Measurements from ENCODE around the gene MLLT3.
A peak's percentile ranks its signal among the peaks of the same experiment; 100 is the strongest.

MLLT3 gene

GRCh38 chr9:20649381-20649780 lies 27.1 kb upstream of the MLLT3 start:
- Histone ChIP-seq H3K9me3 (ENCODE audit: control insufficient read depth, insufficient read depth, low read length) (no peaks in the 10 kb centered on the region), H3K36me3 (ENCODE audit: control insufficient read depth, insufficient read depth, low read length) (no peaks in the 10 kb centered on the region), H3K9ac (ENCODE audit: low read depth, low read length) (no peak overlapping the region), H3K27me3 (ENCODE audit: control insufficient read depth, insufficient read depth, low read length) (no peaks in the 10 kb centered on the region), H3K4me3 (ENCODE audit: low read depth, low read length) (no peak overlapping the region), H3K4me1 (ENCODE audit: control insufficient read depth, insufficient read depth, low read length) (no peaks in the 10 kb centered on the region)

GRCh38 chr9:20646656-20647055 lies 24.4 kb upstream of the MLLT3 start:
- H3K4me1 ChIP-seq (ENCODE audit: control insufficient read depth, insufficient read depth, low read length) = no peaks in the 10 kb centered on the region
- no peaks in the 10 kb centered on the region for H3K9me3 ChIP-seq (ENCODE audit: control insufficient read depth, insufficient read depth, low read length)
- H3K4me3 ChIP-seq (ENCODE audit: low read depth, low read length) = no peak overlapping the region
- no peaks in the 10 kb centered on the region for H3K27me3 ChIP-seq (ENCODE audit: control insufficient read depth, insufficient read depth, low read length)
- H3K36me3 ChIP-seq (ENCODE audit: control insufficient read depth, insufficient read depth, low read length) = no peaks in the 10 kb centered on the region
- no peak overlapping the region for H3K9ac ChIP-seq (ENCODE audit: low read depth, low read length)

GRCh38 chr9:20643660-20644059 lies 21.4 kb upstream of the MLLT3 start:
- no peak overlapping the region for H3K4me3 ChIP-seq (ENCODE audit: low read depth, low read length)
- no peaks in the 10 kb centered on the region for H3K36me3 ChIP-seq (ENCODE audit: control insufficient read depth, insufficient read depth, low read length)
- H3K27me3 ChIP-seq (ENCODE audit: control insufficient read depth, insufficient read depth, low read length) = no peaks in the 10 kb centered on the region
- no peaks in the 10 kb centered on the region for H3K4me1 ChIP-seq (ENCODE audit: control insufficient read depth, insufficient read depth, low read length)
- no peaks in the 10 kb centered on the region for H3K9me3 ChIP-seq (ENCODE audit: control insufficient read depth, insufficient read depth, low read length)
- no peak overlapping the region for H3K9ac ChIP-seq (ENCODE audit: low read depth, low read length)

GRCh38 chr9:20642045-20642444 lies 19.7 kb upstream of the MLLT3 start:
- H3K27me3 ChIP-seq (ENCODE audit: control insufficient read depth, insufficient read depth, low read length) = no peaks in the 10 kb centered on the region
- no peak overlapping the region for H3K9ac ChIP-seq (ENCODE audit: low read depth, low read length)
- no peaks in the 10 kb centered on the region for H3K9me3 ChIP-seq (ENCODE audit: control insufficient read depth, insufficient read depth, low read length)
- peaks cover 5% of the 10 kb centered on the region for H3K4me1 ChIP-seq (ENCODE audit: control insufficient read depth, insufficient read depth, low read length)
- no peaks in the 10 kb centered on the region for H3K36me3 ChIP-seq (ENCODE audit: control insufficient read depth, insufficient read depth, low read length)
- no peak overlapping the region for H3K4me3 ChIP-seq (ENCODE audit: low read depth, low read length)

GRCh38 chr9:20640331-20641187 lies 18.3 kb upstream of the MLLT3 start:
- Histone ChIP-seq H3K4me3 (ENCODE audit: low read depth, low read length) (no peak overlapping the region), H3K36me3 (ENCODE audit: control insufficient read depth, insufficient read depth, low read length) (no peaks in the 10 kb centered on the region), H3K9ac (ENCODE audit: low read depth, low read length) (no peak overlapping the region), H3K27me3 (ENCODE audit: control insufficient read depth, insufficient read depth, low read length) (no peaks in the 10 kb centered on the region), H3K4me1 (ENCODE audit: control insufficient read depth, insufficient read depth, low read length) (peaks cover 5% of the 10 kb centered on the region), H3K9me3 (ENCODE audit: control insufficient read depth, insufficient read depth, low read length) (no peaks in the 10 kb centered on the region)

- Histone ChIP-seq H3K9me3 (ENCODE audit: control insufficient read depth, insufficient read depth, low read length) (no peaks in the 10 kb centered on the region), H3K4me1 (ENCODE audit: control insufficient read depth, insufficient read depth, low read length) (peaks cover 10% of the 10 kb centered on the region), H3K4me3 (ENCODE audit: low read depth, low read length) (no peak overlapping the region), H3K36me3 (ENCODE audit: control insufficient read depth, insufficient read depth, low read length) (no peaks in the 10 kb centered on the region), H3K27me3 (ENCODE audit: control insufficient read depth, insufficient read depth, low read length) (no peaks in the 10 kb centered on the region), H3K9ac (ENCODE audit: low read depth, low read length) (no peak overlapping the region)
These were observed 14.7 kb upstream of the MLLT3 start for GRCh38 chr9:20636888-20637440.

GRCh38 chr9:20634895-20635294 lies 12.6 kb upstream of the MLLT3 start:
- H3K9ac ChIP-seq (ENCODE audit: low read depth, low read length) = no peak overlapping the region
- no peaks in the 10 kb centered on the region for H3K27me3 ChIP-seq (ENCODE audit: control insufficient read depth, insufficient read depth, low read length)
- no peaks in the 10 kb centered on the region for H3K36me3 ChIP-seq (ENCODE audit: control insufficient read depth, insufficient read depth, low read length)

GRCh38 chr9:20632705-20633104 lies 10.4 kb upstream of the MLLT3 start:
- H3K27me3 ChIP-seq (ENCODE audit: control insufficient read depth, insufficient read depth, low read length) = no peaks in the 10 kb centered on the region
- no peak overlapping the region for H3K4me3 ChIP-seq (ENCODE audit: low read depth, low read length)
- no peak overlapping the region for H3K9ac ChIP-seq (ENCODE audit: low read depth, low read length)
- H3K36me3 ChIP-seq (ENCODE audit: control insufficient read depth, insufficient read depth, low read length) = no peaks in the 10 kb centered on the region
- H3K9me3 ChIP-seq (ENCODE audit: control insufficient read depth, insufficient read depth, low read length) = no peaks in the 10 kb centered on the region
- H3K4me1 ChIP-seq (ENCODE audit: control insufficient read depth, insufficient read depth, low read length) = peaks cover 10% of the 10 kb centered on the region

More at GRCh38 chr9:20634895-20635294, 12.6 kb upstream of the MLLT3 start:
- Histone ChIP-seq H3K9me3 (ENCODE audit: control insufficient read depth, insufficient read depth, low read length) (no peaks in the 10 kb centered on the region), H3K4me1 (ENCODE audit: control insufficient read depth, insufficient read depth, low read length) (peaks cover 10% of the 10 kb centered on the region), H3K4me3 (ENCODE audit: low read depth, low read length) (no peak overlapping the region)

- no peaks in the 10 kb centered on the region for H3K9me3 ChIP-seq (ENCODE audit: control insufficient read depth, insufficient read depth, low read length)
- no peaks in the 10 kb centered on the region for H3K27me3 ChIP-seq (ENCODE audit: control insufficient read depth, insufficient read depth, low read length)
- H3K4me3 ChIP-seq (ENCODE audit: low read depth, low read length) = no peak overlapping the region
- H3K9ac ChIP-seq (ENCODE audit: low read depth, low read length) = no peak overlapping the region
- peaks cover 5% of the 10 kb centered on the region for H3K4me1 ChIP-seq (ENCODE audit: control insufficient read depth, insufficient read depth, low read length)
- no peaks in the 10 kb centered on the region for H3K36me3 ChIP-seq (ENCODE audit: control insufficient read depth, insufficient read depth, low read length)
These were observed 8.1 kb upstream of the MLLT3 start for GRCh38 chr9:20630241-20630943.

GRCh38 chr9:20625003-20625349 lies 2.7 kb upstream of the MLLT3 start:
- Histone ChIP-seq H3K27me3 (ENCODE audit: control insufficient read depth, insufficient read depth, low read length) (peaks cover 34% of the 10 kb centered on the region), H3K4me3 (ENCODE audit: low read depth, low read length) (no peak overlapping the region), H3K9ac (ENCODE audit: low read depth, low read length) (no peak overlapping the region), H3K4me1 (ENCODE audit: control insufficient read depth, insufficient read depth, low read length) (peaks cover 4% of the 10 kb centered on the region), H3K9me3 (ENCODE audit: control insufficient read depth, insufficient read depth, low read length) (no peaks in the 10 kb centered on the region), H3K36me3 (ENCODE audit: control insufficient read depth, insufficient read depth, low read length) (no peaks in the 10 kb centered on the region)

GRCh38 chr9:20624201-20625002 lies 2.1 kb upstream of the MLLT3 start:
- Histone ChIP-seq H3K4me3 (ENCODE audit: low read depth, low read length) (peak overlapping the region; percentile 80), H3K4me1 (ENCODE audit: control insufficient read depth, insufficient read depth, low read length) (peaks cover 4% of the 10 kb centered on the region), H3K9ac (ENCODE audit: low read depth, low read length) (no peak overlapping the region), H3K9me3 (ENCODE audit: control insufficient read depth, insufficient read depth, low read length) (no peaks in the 10 kb centered on the region), H3K27me3 (ENCODE audit: control insufficient read depth, insufficient read depth, low read length) (peaks cover 39% of the 10 kb centered on the region), H3K36me3 (ENCODE audit: control insufficient read depth, insufficient read depth, low read length) (no peaks in the 10 kb centered on the region)
